ENCODE measurements around the gene SYNDIG1. TPM values are rescaled to one million over a fixed set of nuclear protein-coding genes. Genes with fewer than 3 reads are reported as not detected.

Gene SYNDIG1
- total RNA-seq, 1 donor: 2.2 TPM

- TF ChIP-seq, protein P1, sequence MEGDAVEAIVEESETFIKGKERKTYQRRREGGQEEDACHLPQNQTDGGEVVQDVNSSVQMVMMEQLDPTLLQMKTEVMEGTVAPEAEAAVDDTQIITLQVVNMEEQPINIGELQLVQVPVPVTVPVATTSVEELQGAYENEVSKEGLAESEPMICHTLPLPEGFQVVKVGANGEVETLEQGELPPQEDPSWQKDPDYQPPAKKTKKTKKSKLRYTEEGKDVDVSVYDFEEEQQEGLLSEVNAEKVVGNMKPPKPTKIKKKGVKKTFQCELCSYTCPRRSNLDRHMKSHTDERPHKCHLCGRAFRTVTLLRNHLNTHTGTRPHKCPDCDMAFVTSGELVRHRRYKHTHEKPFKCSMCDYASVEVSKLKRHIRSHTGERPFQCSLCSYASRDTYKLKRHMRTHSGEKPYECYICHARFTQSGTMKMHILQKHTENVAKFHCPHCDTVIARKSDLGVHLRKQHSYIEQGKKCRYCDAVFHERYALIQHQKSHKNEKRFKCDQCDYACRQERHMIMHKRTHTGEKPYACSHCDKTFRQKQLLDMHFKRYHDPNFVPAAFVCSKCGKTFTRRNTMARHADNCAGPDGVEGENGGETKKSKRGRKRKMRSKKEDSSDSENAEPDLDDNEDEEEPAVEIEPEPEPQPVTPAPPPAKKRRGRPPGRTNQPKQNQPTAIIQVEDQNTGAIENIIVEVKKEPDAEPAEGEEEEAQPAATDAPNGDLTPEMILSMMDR (IDR thresholded peaks at IDR 0.05; ENCODE audit: extremely low read depth, low read depth, low read length): no peak
- no peaks in the 10 kb centered on the region for H3K79me2 ChIP-seq (ENCODE audit: insufficient read depth, low read length)
- no peaks in the 10 kb centered on the region for H4K20me1 ChIP-seq (ENCODE audit: insufficient read depth, low read length)
- peaks cover 10% of the 10 kb centered on the region for H3K4me1 ChIP-seq (ENCODE audit: insufficient read depth, low read length)
- no peaks in the 10 kb centered on the region for H3K9me3 ChIP-seq (ENCODE audit: low read depth, low read length)
- H3K36me3 ChIP-seq (ENCODE audit: insufficient read depth, low read length): no peaks in the 10 kb centered on the region
- DNase-seq (ENCODE audit: insufficient read length, low spot score, missing footprints): no peak
- H3K4me3 ChIP-seq (ENCODE audit: insufficient read depth, low read length): no peak overlapping the region
- no peak overlapping the region for H3K27ac ChIP-seq (ENCODE audit: low read depth, low read length)
- no peak overlapping the region for H2AFZ ChIP-seq (ENCODE audit: low read length)
- no peak overlapping the region for H3K4me2 ChIP-seq (ENCODE audit: insufficient read depth, low read length)
- no peaks in the 10 kb centered on the region for H3K27me3 ChIP-seq (ENCODE audit: insufficient read depth, low read length)
Observed at GRCh38 chr20:24640276-24640675, 170.8 kb downstream of the SYNDIG1 start.

- Histone ChIP-seq H3K4me1 (ENCODE audit: insufficient read depth, low read length) (peaks cover 10% of the 10 kb centered on the region), H3K4me3 (ENCODE audit: insufficient read depth, low read length) (no peak overlapping the region), H3K27me3 (ENCODE audit: insufficient read depth, low read length) (no peaks in the 10 kb centered on the region), H3K9me3 (ENCODE audit: low read depth, low read length) (no peaks in the 10 kb centered on the region), H3K36me3 (ENCODE audit: insufficient read depth, low read length) (no peaks in the 10 kb centered on the region), H3K4me2 (ENCODE audit: insufficient read depth, low read length) (no peak overlapping the region), H2AFZ (ENCODE audit: low read length) (no peak overlapping the region), H3K79me2 (ENCODE audit: insufficient read depth, low read length) (no peaks in the 10 kb centered on the region), H4K20me1 (ENCODE audit: insufficient read depth, low read length) (no peaks in the 10 kb centered on the region), H3K27ac (ENCODE audit: low read depth, low read length) (no peak overlapping the region)
- TF ChIP-seq, protein P1 (IDR thresholded peaks at IDR 0.05; ENCODE audit: extremely low read depth, low read depth, low read length): no peak
- DNase-seq (ENCODE audit: insufficient read length, low spot score, missing footprints): no peak
Observed at GRCh38 chr20:24640686-24641085, 171.3 kb downstream of the SYNDIG1 start.

DNA sequence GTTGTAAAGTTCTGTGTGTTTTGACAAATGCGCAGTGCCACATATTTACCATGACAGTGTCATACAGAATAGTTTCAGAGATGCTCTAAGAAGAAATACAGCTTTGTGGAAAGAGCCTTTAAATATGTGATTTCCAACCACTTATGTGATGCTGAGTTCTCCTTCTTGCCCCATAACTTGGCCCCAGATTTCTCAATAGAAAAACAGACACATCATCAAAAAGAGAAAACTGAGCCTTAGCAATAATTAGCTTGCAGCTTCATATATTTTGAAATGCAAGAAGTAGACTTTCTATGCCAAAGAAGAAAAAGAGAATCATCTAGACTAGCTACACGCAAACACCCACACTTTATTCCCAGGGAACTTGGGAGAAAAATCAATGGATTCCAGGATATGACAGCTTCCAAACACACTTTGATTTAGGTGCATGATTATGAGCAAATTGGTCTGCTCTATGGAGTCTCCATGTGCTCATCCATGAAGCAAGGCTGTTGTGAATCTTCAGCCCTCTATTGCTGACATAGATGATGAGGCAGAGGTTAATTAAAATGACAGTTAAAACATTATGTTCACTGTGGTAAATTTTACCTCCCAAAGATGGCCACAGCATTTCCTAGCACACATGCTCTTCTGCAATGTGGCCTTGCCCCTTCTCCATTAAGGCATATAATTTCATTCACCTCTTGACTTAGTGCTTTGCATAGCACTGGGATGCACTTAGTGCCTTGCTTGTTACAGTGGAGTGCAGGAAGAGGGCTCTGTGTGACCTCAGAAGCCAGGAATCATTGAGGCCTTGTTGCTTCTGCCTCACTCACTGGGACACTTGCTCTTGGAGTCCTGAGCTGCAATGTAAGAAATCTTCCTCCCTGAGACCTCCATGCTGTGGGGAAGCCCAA lies 174.6 kb downstream of the SYNDIG1 start:
- DNase-seq (ENCODE audit: insufficient read length, low spot score, missing footprints): no peak

DNA sequence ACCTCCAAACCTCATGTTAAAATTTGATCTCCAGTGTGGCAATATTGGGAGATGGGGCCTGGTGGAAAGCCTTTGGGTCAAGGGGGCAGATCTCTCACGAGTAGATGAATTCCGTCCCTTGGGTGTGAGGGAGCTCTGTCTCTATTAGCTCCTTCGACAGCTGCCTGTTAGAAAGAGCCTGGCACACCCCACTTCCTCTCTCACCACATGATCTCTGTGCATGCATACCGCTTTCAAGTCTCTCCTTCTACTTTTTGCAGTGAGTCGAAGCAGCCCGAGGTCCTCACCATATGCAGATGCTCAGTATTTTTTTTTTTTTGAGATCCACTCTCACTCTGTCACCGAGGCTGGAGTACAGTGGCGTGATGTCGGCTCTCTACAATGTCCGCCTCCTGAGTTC lies 176.9 kb downstream of the SYNDIG1 start:
- TF ChIP-seq, protein P1 (IDR thresholded peaks at IDR 0.05; ENCODE audit: extremely low read depth, low read depth, low read length): no peak
- Histone ChIP-seq H3K9me3 (ENCODE audit: low read depth, low read length) (no peaks in the 10 kb centered on the region), H2AFZ (ENCODE audit: low read length) (no peak overlapping the region), H3K4me3 (ENCODE audit: insufficient read depth, low read length) (no peak overlapping the region), H3K27ac (ENCODE audit: low read depth, low read length) (no peak overlapping the region), H3K4me1 (ENCODE audit: insufficient read depth, low read length) (peaks cover 30% of the 10 kb centered on the region), H3K27me3 (ENCODE audit: insufficient read depth, low read length) (no peaks in the 10 kb centered on the region), H3K4me2 (ENCODE audit: insufficient read depth, low read length) (no peak overlapping the region), H4K20me1 (ENCODE audit: insufficient read depth, low read length) (no peaks in the 10 kb centered on the region), H3K36me3 (ENCODE audit: insufficient read depth, low read length) (no peaks in the 10 kb centered on the region), H3K79me2 (ENCODE audit: insufficient read depth, low read length) (no peaks in the 10 kb centered on the region)
- no peak for DNase-seq (ENCODE audit: insufficient read length, low spot score, missing footprints)

More for the DNA sequence above, 174.6 kb downstream of the SYNDIG1 start:
- Histone ChIP-seq H2AFZ (ENCODE audit: low read length) (no peak overlapping the region), H3K79me2 (ENCODE audit: insufficient read depth, low read length) (no peaks in the 10 kb centered on the region), H3K4me2 (ENCODE audit: insufficient read depth, low read length) (no peak overlapping the region), H3K4me1 (ENCODE audit: insufficient read depth, low read length) (peaks cover 10% of the 10 kb centered on the region), H3K4me3 (ENCODE audit: insufficient read depth, low read length) (no peak overlapping the region), H4K20me1 (ENCODE audit: insufficient read depth, low read length) (no peaks in the 10 kb centered on the region), H3K9me3 (ENCODE audit: low read depth, low read length) (no peaks in the 10 kb centered on the region), H3K27me3 (ENCODE audit: insufficient read depth, low read length) (no peaks in the 10 kb centered on the region), H3K36me3 (ENCODE audit: insufficient read depth, low read length) (no peaks in the 10 kb centered on the region), H3K27ac (ENCODE audit: low read depth, low read length) (peak overlapping the region; percentile 54)
- TF ChIP-seq, protein P1 (IDR thresholded peaks at IDR 0.05; ENCODE audit: extremely low read depth, low read depth, low read length): no peak
